ENCODE data around the gene INO80C.

Gene INO80C

DNA sequence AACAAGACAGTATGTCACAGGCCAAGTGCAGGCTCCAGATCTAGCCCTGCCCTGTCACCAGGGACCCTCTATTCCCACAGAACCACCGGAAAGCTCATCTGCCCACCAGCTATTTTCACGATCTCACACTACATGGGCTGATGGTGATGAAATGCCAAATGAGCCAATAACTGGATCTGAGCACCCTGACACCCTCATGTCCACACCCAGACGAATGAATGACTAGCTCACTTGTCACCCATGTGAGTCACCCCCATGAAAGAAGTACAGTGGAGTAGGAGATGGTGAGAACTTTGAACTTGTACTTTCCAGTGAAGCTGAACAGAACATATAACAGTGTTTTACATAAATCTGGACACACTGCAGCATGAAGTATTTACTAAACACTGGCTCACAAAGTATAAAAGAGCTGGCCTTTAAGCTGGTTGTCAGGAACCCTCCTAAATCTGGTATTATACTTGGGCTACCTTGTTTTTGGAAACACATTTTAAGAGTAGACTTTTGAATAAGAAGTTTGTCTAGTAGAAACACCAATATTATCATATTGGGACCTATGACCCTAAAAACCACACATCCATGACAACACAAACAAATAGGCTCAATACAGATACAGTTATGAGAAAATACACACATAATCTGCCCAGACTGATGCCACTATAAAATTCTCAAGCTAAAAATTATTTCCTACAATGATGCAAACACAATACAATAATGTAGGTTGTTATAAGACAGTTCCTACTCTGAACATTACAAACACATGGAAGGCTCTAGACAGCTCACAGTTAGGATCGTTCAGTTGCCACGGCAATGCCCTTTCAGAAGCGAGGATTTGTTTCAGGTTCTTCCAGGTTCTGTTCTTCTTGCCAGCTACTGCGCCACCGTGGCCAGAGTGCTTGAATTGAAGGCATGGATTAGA lies 19.0 kb downstream of the INO80C start:
- DNase-seq (ENCODE audit: low read depth), result no peak
- H3K4me3 ChIP-seq (ENCODE audit: low read depth, low read length), result no peak overlapping the region
- TF ChIP-seq, protein P1, sequence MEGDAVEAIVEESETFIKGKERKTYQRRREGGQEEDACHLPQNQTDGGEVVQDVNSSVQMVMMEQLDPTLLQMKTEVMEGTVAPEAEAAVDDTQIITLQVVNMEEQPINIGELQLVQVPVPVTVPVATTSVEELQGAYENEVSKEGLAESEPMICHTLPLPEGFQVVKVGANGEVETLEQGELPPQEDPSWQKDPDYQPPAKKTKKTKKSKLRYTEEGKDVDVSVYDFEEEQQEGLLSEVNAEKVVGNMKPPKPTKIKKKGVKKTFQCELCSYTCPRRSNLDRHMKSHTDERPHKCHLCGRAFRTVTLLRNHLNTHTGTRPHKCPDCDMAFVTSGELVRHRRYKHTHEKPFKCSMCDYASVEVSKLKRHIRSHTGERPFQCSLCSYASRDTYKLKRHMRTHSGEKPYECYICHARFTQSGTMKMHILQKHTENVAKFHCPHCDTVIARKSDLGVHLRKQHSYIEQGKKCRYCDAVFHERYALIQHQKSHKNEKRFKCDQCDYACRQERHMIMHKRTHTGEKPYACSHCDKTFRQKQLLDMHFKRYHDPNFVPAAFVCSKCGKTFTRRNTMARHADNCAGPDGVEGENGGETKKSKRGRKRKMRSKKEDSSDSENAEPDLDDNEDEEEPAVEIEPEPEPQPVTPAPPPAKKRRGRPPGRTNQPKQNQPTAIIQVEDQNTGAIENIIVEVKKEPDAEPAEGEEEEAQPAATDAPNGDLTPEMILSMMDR (IDR thresholded peaks at IDR 0.05; ENCODE audit: insufficient read depth, low read depth, low read length, missing control alignments), result no peak

DNA sequence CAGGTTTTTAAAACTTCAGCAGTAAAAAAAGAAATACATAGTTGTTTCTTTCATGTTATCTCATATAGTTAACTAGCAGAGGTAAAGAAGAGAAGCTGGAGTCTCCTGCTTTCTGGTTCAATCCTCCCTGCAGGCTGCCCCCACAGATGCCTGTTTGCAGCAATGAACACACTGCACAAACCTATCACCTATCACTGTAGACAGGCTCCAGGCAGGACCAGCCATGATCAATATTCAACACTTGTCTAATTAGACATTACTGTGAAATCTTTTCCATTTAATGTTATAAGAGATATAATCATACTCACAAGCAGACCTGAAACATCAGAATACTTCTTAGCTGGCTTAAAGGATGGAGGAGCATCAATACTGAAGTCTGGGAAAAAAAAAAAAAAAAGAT lies 19.8 kb downstream of the INO80C start:
- TF ChIP-seq, protein P1 (IDR thresholded peaks at IDR 0.05; ENCODE audit: insufficient read depth, low read depth, low read length, missing control alignments), result no peak
- DNase-seq (ENCODE audit: low read depth), result no peak
- no peak overlapping the region for H3K4me3 ChIP-seq (ENCODE audit: low read depth, low read length)

DNA sequence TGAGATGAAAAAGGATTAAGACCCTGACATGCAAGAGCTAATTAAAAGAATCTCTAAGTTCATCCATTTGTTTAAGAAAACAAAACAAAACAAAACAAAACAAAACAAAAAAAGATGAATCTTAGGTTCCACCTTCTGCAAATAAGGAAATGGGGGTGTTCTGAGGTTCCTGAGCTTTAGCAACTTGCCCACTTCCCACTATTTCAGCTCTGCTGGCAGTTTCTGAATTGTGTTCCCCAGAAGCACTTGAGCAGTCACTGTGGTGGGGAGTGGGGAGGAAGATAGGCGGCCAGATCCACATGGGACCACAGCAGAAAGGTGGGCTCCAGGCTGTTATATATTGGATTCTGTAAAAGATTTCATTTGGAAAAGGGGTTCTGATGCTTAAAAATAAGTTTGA lies 20.3 kb downstream of the INO80C start:
- no peak overlapping the region for H3K4me3 ChIP-seq (ENCODE audit: low read depth, low read length)
- DNase-seq (ENCODE audit: low read depth), result no peak
- TF ChIP-seq, protein P1 (IDR thresholded peaks at IDR 0.05; ENCODE audit: insufficient read depth, low read depth, low read length, missing control alignments), result no peak

DNA sequence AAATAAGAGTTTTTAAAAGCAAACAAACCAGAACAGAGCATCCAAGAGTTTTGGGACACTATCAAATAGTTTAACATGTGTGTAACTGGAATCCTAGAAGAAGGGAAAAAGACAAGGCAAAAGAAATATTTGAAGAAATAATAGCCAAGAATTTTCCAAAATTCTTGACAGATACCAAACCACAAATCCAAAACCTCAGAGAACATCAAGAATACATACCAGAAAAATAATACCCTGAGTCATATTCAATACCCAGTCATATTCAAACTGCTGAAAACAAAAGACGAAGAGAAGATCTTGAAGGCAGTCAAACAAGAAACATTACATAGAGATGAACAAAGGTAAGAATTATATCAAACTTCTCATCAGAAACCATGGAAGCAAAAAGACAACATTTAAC lies 22.9 kb downstream of the INO80C start:
- H3K4me3 ChIP-seq (ENCODE audit: low read depth, low read length), result no peak overlapping the region
- TF ChIP-seq, protein P1 (IDR thresholded peaks at IDR 0.05; ENCODE audit: insufficient read depth, low read depth, low read length, missing control alignments), result no peak
- DNase-seq (ENCODE audit: low read depth), result no peak

DNA sequence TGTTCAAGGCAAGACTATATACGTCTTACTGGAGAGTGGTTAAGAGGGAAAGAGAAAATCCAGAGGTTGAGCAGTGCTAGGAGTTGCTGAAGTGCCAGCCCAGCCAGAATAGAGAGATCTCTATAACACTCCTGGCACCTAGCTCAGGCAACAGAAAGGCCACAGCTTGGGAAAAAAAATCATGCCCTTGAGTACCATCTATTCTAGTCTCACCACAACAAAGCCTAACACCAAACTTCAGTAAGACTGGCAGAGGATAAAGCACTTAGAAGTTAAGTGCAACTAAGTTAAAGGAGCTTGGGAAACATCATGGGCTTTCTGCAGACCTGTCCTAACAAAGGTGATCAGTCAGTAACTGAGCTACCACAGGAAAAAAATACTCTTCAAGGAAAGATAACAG lies 24.2 kb downstream of the INO80C start:
- DNase-seq (ENCODE audit: low read depth), result no peak
- no peak overlapping the region for H3K4me3 ChIP-seq (ENCODE audit: low read depth, low read length)
- TF ChIP-seq, protein P1 (IDR thresholded peaks at IDR 0.05; ENCODE audit: insufficient read depth, low read depth, low read length, missing control alignments), result no peak

DNA sequence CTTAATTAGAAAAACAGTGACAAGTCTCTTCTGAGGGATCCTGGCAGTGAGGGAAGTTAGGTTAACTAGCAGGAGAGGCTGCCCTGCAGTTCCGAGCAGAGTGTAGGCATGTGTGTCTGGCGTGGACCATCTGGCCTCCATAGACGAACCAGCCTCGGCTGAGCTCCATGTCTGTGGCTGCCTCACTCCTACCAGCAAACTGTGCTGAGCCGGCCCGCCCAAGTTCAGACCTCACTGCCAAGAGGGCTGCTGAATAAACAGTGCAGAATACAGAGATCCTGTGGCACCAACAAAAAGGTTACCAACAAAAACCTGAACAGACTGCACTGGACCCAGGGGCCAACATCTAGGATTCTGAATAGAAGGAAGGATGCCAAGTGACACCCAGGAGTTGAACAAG lies 27.3 kb downstream of the INO80C start:
- TF ChIP-seq, protein P1 (IDR thresholded peaks at IDR 0.05; ENCODE audit: insufficient read depth, low read depth, low read length, missing control alignments), result no peak
- DNase-seq (ENCODE audit: low read depth), result no peak
- no peak overlapping the region for H3K4me3 ChIP-seq (ENCODE audit: low read depth, low read length)

DNA sequence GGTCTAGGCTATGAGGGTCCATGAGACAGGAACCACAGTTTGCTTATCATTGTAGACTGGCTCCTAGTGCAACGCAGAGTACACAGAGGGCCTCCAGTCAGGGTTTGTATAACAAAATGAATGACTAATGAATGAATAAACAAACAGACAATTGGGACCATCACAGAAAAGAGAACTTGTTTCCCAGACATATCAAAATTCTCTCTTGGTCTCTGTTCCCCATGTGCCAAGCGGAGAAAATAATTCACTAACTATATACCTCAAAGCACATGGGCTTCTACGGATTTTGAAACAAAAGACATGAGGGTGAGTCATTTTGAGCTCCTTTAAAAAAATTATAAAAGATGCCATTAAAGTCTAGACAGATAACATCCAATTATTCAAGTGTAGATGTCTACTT lies 28.0 kb downstream of the INO80C start:
- no peak for DNase-seq (ENCODE audit: low read depth)
- no peak overlapping the region for H3K4me3 ChIP-seq (ENCODE audit: low read depth, low read length)
- TF ChIP-seq, protein P1 (IDR thresholded peaks at IDR 0.05; ENCODE audit: insufficient read depth, low read depth, low read length, missing control alignments), result no peak
